Tibial artery (tissue), 4 donors: ENCODE measurements around the gene ARHGEF1.
"Not testable (repeated sequence)": the region's sequence is repeated elsewhere in the genome, so short reads cannot be mapped to it uniquely, and the experiment has no call there.

ENCODE experiments used
- DNase-seq, 2 donors: peaks; one replicate each; pipeline ENCODE4 v3.0.0-alpha.2; 2019
- H3K27ac ChIP-seq, 2 donors: fragments of 200-600 bp; sonication (generic) in 1 of 2; 1 replicate in 1 of 2; 2 replicates in 1 of 2; pipeline ENCODE4 v1.5.1; 2018 to 2019; ENCODE audit warnings: mild to moderate bottlenecking in 1 of 2
- H3K27me3 ChIP-seq, 2 donors: fragments of 200-600 bp; sonication (generic) in 1 of 2; one replicate each; pipeline versions ENCODE4 v1.5.1 to v1.6.0; 2016 to 2019
- H3K36me3 ChIP-seq, 3 donors: fragments of 200-600 bp; sonication (generic) in 2 of 3; one replicate each; pipeline ENCODE4 v1.5.1; 2016 to 2019; ENCODE audit warnings: mild to moderate bottlenecking in 2 of 3
- H3K4me1 ChIP-seq, 4 donors: fragments of 200-600 bp; sonication (generic) in 2 of 4; 1 replicate in 3 of 4; 2 replicates in 1 of 4; pipeline ENCODE4 v1.5.1; 2016 to 2019
- H3K4me3 ChIP-seq, 2 donors: fragments of 200-600 bp; sonication (generic) in 1 of 2; 1 replicate in 1 of 2; 2 replicates in 1 of 2; pipeline ENCODE4 v1.5.1; 2018 to 2019; ENCODE audit warnings: mild to moderate bottlenecking in 2 of 2
- H3K9me3 ChIP-seq, 3 donors: fragments of 200-600 bp; sonication (generic) in 1 of 3; one replicate each; pipeline ENCODE4 v1.5.1; 2016 to 2019
- intact Hi-C: fragments of 100-400 bp; cut with DNase I; formaldehyde crosslinking; loops from one replicate; pipeline ENCODE4 v1.15.0; 2023; ENCODE audit warnings: low total_unique reads
- TF ChIP-seq, protein P1 (sequence below), 2 experiments: fragments of 200-600 bp in 1 of 2; fragments of 450-650 bp in 1 of 2; IDR thresholded peaks; one replicate each; pipeline ENCODE4 v1.5.1; 2017 to 2019; ENCODE audit warnings: antibody characterized with exemption in 2 of 2, mild to moderate bottlenecking in 1 of 2, moderate library complexity in 1 of 2

The ARHGEF1 gene

DNA sequence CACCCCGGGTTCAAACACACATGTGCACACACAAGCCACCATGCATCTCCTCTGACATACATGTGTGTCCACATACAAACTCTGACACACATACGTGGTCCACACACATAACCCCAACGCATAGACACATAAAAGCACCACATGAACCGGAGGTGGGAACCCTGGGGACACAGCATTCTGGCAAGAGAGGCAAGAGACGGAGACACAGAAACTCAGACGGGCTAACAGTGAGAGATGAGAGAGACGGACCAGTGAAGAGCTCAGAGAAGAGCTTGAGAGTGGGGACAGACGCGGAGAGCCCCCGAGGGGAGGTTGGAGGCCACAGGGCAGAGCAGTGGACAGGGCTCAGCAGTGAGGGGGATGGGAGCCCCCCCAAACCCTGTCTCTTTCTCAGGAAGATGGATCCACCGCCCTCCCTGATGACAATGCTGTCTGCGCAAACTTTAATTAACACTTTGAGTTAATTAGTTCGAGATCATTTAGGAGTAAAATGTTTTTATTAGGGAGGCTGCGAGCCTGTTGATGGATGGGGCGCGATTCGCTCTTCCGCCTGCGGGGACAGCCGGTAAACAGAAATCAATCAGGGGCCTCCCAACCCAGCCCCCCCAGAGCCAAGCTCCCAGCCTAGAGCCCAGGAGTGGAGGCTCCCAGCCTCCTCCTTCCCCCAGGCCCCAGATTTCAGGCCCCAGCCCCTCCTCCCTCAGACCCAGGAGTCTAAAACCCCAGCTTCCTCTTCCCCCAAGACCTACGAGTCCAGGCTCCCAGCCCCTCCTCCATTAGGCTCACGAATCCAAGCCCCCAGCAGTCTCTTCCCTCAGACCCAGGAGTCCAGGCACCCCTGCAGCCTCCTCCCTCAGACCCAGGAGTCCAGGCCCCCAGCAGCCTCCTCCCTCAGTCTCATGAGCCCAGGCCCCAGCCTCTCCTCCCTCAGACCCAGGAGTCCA lies 54.8 kb downstream of the ARHGEF1 start:
- no peak overlapping the region for H3K4me3 ChIP-seq
- H3K36me3 ChIP-seq: no peaks in the 10 kb centered on the region
- no peak overlapping the region for H3K27ac ChIP-seq
- intact Hi-C loops: no loop called here
- no peaks in the 10 kb centered on the region for H3K9me3 ChIP-seq
- peaks cover 7 to 79% of the 10 kb centered on the region in 2 donors for H3K27me3 ChIP-seq
- H3K4me1 ChIP-seq: peaks cover 0 to 23% (median 16%) of the 10 kb centered on the region in 4 donors
- DNase-seq: no peak
- TF ChIP-seq, protein P1, sequence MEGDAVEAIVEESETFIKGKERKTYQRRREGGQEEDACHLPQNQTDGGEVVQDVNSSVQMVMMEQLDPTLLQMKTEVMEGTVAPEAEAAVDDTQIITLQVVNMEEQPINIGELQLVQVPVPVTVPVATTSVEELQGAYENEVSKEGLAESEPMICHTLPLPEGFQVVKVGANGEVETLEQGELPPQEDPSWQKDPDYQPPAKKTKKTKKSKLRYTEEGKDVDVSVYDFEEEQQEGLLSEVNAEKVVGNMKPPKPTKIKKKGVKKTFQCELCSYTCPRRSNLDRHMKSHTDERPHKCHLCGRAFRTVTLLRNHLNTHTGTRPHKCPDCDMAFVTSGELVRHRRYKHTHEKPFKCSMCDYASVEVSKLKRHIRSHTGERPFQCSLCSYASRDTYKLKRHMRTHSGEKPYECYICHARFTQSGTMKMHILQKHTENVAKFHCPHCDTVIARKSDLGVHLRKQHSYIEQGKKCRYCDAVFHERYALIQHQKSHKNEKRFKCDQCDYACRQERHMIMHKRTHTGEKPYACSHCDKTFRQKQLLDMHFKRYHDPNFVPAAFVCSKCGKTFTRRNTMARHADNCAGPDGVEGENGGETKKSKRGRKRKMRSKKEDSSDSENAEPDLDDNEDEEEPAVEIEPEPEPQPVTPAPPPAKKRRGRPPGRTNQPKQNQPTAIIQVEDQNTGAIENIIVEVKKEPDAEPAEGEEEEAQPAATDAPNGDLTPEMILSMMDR (IDR thresholded peaks at IDR 0.05): no peak

DNA sequence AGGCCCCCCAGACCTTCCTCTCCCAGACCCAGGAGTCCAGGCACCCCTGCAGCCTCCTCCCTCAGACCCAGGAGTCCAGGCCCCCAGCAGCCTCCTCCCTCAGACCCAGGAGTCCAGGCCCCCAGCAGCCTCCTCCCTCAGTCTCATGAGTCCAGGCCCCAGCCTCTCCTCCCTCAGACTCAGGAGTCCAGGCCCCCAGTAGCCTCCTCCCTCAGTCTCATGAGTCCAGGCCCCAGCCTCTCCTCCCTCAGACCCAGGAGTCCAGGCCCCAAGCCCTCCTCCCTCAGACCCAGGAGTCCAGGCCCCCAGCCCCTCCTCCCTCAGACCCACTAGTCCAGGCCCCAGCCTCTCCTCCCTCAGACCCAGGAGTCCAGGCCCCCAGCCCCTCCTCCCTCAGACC lies 56.2 kb downstream of the ARHGEF1 start:
- intact Hi-C loops, DNase-seq, H3K36me3 ChIP-seq, H3K27ac ChIP-seq, H3K9me3 ChIP-seq, H3K4me3 ChIP-seq: not testable (repeated sequence)
- H3K27me3 ChIP-seq: peaks cover 7 to 78% of the 10 kb centered on the region in 2 donors
- peaks cover 0 to 19% (median 16%) of the 10 kb centered on the region in 4 donors for H3K4me1 ChIP-seq

DNA sequence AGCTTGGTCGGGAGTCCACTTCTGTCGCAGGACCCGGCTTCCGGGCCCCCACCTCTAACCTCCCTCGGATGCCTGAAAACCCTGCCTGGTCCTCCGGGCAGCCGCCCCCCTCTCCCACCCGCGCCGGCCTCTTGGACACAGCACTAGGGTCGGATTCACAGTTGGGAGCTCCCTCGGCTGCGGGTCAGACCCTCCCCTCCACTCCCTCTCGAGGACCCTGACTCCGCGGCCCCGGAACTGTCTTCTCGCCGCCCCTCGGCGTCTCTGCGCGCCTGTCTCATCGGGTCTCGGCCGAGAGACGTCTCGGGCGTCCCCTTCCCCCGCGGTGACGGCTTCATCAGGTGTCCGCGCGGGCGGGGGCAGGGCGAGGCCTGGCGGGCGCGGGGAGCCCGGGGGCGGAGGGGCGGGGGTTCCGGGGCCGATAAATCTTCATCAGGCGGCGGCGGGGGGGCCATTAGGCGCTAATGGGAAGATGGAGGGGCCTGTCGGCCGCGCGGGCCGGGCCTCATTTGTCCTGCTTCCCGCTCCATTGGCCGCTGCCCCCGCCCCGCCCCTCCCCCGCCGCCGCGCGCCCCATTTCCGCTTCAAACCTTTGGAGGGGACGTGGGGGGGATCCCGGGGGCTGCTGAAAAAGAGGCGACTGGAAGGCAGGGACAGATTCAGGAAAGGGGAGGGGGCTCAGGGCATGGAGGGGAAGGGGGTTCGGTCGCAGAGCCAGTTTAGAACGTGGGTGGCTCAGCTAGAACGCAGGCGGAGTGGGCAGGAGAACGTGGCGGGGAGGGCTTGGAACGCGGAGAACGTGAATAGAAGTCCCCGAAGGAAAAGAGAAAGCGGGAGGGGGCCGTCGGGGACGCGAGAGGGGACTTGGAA lies 57.1 kb downstream of the ARHGEF1 start:
- peak overlapping the region; percentile 14 to 40 for H3K4me3 ChIP-seq
- intact Hi-C loops: no loop called here
- H3K36me3 ChIP-seq: no peaks in the 10 kb centered on the region
- no peaks in the 10 kb centered on the region for H3K9me3 ChIP-seq
- TF ChIP-seq, protein P1 (IDR thresholded peaks at IDR 0.05): no peak
- DNase-seq: no peak
- H3K27me3 ChIP-seq: peaks cover 7 to 80% of the 10 kb centered on the region in 2 donors
- no peak overlapping the region for H3K27ac ChIP-seq
- peaks cover 0 to 19% (median 16%) of the 10 kb centered on the region in 4 donors for H3K4me1 ChIP-seq

DNA sequence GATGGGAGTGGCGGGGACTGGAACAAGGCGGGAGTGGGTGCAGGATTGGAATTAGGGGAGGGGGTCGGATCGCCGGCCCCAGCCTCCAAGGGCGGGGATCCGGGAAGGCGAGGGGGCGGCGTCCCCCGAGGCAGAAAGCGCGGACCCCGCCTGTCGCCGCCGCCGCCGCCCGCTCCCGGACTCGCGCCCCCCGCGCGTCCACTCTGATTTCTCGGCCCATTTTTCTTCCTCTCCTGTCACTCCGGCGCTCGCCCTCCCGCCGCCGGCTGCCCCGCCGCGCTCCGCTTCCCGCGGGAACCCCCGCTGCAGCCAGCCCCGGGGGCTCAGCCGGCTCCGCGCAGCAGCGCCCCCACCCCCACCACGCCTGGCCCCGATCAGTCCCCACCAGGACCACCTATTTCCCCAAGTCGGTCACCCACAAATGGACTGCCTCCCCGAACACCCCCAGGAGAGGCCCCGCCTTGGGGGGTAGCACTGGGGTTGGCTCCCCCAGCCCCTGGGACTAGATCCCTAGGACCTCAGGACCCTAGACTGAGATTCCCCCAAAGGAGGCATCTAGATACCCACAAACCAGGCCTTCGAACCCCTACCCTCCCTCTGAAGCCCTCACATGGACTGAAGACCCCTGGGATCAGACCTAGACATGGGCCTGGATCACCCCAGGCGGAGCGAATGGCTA lies 57.9 kb downstream of the ARHGEF1 start:
- no peak for DNase-seq
- Histone ChIP-seq H3K27ac (no peak overlapping the region), H3K9me3 (no peaks in the 10 kb centered on the region), H3K4me1 (peaks cover 0 to 19% (median 16%) of the 10 kb centered on the region in 4 donors), H3K36me3 (peaks cover 0 to 6% (median 0%) of the 10 kb centered on the region in 3 donors), H3K4me3 (peak overlapping the region; percentile 14 to 40), H3K27me3 (peaks cover 7 to 78% of the 10 kb centered on the region in 2 donors)
- intact Hi-C loops: no loop called here
- TF ChIP-seq, protein P1 (IDR thresholded peaks at IDR 0.05): no peak

DNA sequence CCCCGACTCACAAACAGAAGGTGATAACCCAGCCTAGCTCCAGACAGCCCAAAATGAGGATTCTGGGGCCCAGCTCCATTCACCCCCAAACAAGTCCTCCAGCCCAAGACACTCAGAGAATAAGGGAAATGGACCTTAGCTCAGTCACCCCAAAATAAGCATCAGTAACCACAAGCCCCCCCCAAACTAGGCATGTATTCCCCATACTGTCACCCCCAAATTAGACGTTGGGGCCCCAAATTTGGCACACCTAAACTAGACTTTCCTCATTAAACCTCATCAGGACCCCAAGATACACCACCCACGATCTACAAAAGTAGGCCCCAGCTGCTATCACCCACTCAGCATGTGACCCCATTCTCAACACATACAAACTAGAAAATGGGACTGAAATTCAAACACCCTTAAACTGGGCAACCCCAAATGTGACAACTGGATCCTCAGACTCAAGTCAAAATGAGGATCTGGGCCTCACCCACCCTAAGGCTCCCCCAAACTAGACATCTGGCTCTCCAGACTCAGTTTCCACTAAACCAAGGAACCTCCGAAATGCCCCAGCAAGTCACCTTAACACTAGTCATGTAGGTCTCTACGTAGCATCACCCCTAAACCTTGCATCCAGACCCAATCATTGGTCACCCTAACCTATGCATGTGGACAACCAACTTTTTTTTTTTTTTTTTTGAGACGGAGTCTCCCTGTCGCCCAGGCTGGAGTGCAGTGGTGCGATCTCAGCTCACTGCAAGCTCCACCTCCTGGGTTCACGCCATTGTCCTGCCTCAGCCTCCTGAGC lies 58.6 kb downstream of the ARHGEF1 start:
- intact Hi-C loops: no loop called here
- peaks cover 7 to 77% of the 10 kb centered on the region in 2 donors for H3K27me3 ChIP-seq
- no peaks in the 10 kb centered on the region for H3K9me3 ChIP-seq
- no peak for DNase-seq
- no peak overlapping the region for H3K27ac ChIP-seq
- H3K4me3 ChIP-seq: no peak overlapping the region
- H3K36me3 ChIP-seq: peaks cover 0 to 6% (median 0%) of the 10 kb centered on the region in 3 donors
- peaks cover 0 to 19% (median 16%) of the 10 kb centered on the region in 4 donors for H3K4me1 ChIP-seq
- TF ChIP-seq, protein P1 (IDR thresholded peaks at IDR 0.05): no peak
